Glutamatergic neuron (in vitro differentiated cells): ENCODE data around the gene TMEM132A. TPM values are rescaled to one million over a fixed set of nuclear protein-coding genes. Genes with fewer than 3 reads are reported as not detected.

ENCODE experiments used
- DNase-seq: peaks from one replicate; pipeline ENCODE4 v3.0.0; 2022
- H3K27ac Mint-ChIP-seq: one replicate; pipeline ENCODE4 v1.8.0; 2020; ENCODE audit warnings: mild to moderate bottlenecking, mixed read lengths, inconsistent platforms; ENCODE audit not compliant: unreplicated experiment
- H3K27me3 Mint-ChIP-seq: one replicate; pipeline ENCODE4 v1.8.0; 2020; ENCODE audit warnings: mild to moderate bottlenecking, moderate library complexity, mixed read lengths, inconsistent platforms; ENCODE audit not compliant: unreplicated experiment
- H3K36me3 Mint-ChIP-seq: one replicate; pipeline ENCODE4 v1.8.0; 2020; ENCODE audit warnings: mild to moderate bottlenecking, mixed read lengths, inconsistent platforms; ENCODE audit not compliant: unreplicated experiment
- H3K4me1 Mint-ChIP-seq: one replicate; pipeline ENCODE4 v1.8.0; 2020; ENCODE audit warnings: mild to moderate bottlenecking, low read depth, mixed read lengths, inconsistent platforms; ENCODE audit not compliant: unreplicated experiment
- H3K4me3 Mint-ChIP-seq: one replicate; pipeline ENCODE4 v1.8.0; 2020; ENCODE audit warnings: mild to moderate bottlenecking, mixed read lengths, inconsistent platforms; ENCODE audit not compliant: unreplicated experiment
- H3K9me3 Mint-ChIP-seq: one replicate; pipeline ENCODE4 v1.8.0; 2020; ENCODE audit warnings: mild to moderate bottlenecking, moderate library complexity, mixed read lengths, inconsistent platforms; ENCODE audit not compliant: unreplicated experiment
- CTCF ChIP-seq: fragments of 200-600 bp; sonication (generic); IDR thresholded peaks from one replicate; pipeline ENCODE4 v1.5.0; 2021; ENCODE audit not compliant: partially characterized antibody, unreplicated experiment
- total RNA-seq: library from RNA; stranded (reverse); fragmentation: NEBNext Ultra II Directional; extraction: Animal tissue kit (Norgen Biotek cat#: 25700); gene quantifications from one replicate; pipeline ENCODE4 v1.2.1, GENCODE V29; 2021; ENCODE audit not compliant: unreplicated experiment

TMEM132A gene
- total RNA-seq, 1 donor from 2014 or later, result 664 TPM

GRCh38 chr11:60878245-60879101 is 45.8 kb upstream of the TMEM132A start:
- Mint-ChIP-seq H3K4me3 (no peak overlapping the region), H3K4me1 (no peaks in the 10 kb centered on the region), H3K36me3 (no peaks in the 10 kb centered on the region), H3K27ac (no peak overlapping the region), H3K9me3 (no peaks in the 10 kb centered on the region), H3K27me3 (peaks cover 2% of the 10 kb centered on the region)
- no peak for DNase-seq
- TF ChIP-seq CTCF, result no peak

GRCh38 chr11:60879104-60879503 is 45.2 kb upstream of the TMEM132A start:
- DNase-seq, result no peak
- no peaks in the 10 kb centered on the region for H3K36me3 Mint-ChIP-seq
- H3K4me3 Mint-ChIP-seq, result no peak overlapping the region
- TF ChIP-seq CTCF, result no peak
- H3K9me3 Mint-ChIP-seq, result no peaks in the 10 kb centered on the region
- H3K27me3 Mint-ChIP-seq, result peaks cover 2% of the 10 kb centered on the region
- H3K4me1 Mint-ChIP-seq, result no peaks in the 10 kb centered on the region
- H3K27ac Mint-ChIP-seq, result no peak overlapping the region

GRCh38 chr11:60879971-60880588 is 44.2 kb upstream of the TMEM132A start:
- no peak for DNase-seq
- Mint-ChIP-seq H3K4me1 (no peaks in the 10 kb centered on the region), H3K4me3 (no peak overlapping the region), H3K27ac (no peak overlapping the region), H3K27me3 (peaks cover 2% of the 10 kb centered on the region), H3K9me3 (no peaks in the 10 kb centered on the region), H3K36me3 (no peaks in the 10 kb centered on the region)
- no peak for TF ChIP-seq CTCF

- Mint-ChIP-seq H3K36me3 (no peaks in the 10 kb centered on the region), H3K4me3 (no peak overlapping the region), H3K27ac (peak overlapping the region; percentile 53), H3K9me3 (no peaks in the 10 kb centered on the region), H3K27me3 (peaks cover 2% of the 10 kb centered on the region), H3K4me1 (no peaks in the 10 kb centered on the region)
- no peak for TF ChIP-seq CTCF
- DNase-seq, result no peak
Measured at GRCh38 chr11:60880643-60881282, 43.5 kb upstream of the TMEM132A start.
